Ishikawa (cell line): ENCODE results near the gene PSMA3.

ENCODE experiments used
- CEBPB ChIP-seq: IDR thresholded peaks from 2 replicates; pipeline ENCODE4 v1.6.1; 2012
- CREB1 ChIP-seq: IDR thresholded peaks from 2 replicates; pipeline ENCODE4 v1.6.1; 2012; ENCODE audit warnings: low read depth
- EGR1 ChIP-seq: IDR thresholded peaks from 2 replicates; pipeline ENCODE4 v1.6.1; 2012
- EP300 ChIP-seq: IDR thresholded peaks from 2 replicates; pipeline ENCODE4 v1.6.1; 2012; ENCODE audit warnings: borderline replicate concordance
- FOXM1 ChIP-seq: IDR thresholded peaks from 2 replicates; pipeline ENCODE4 v1.6.1; 2012; ENCODE audit warnings: low read depth, borderline replicate concordance
- NFIC ChIP-seq: IDR thresholded peaks from 2 replicates; pipeline ENCODE4 v1.6.1; 2012
- RAD21 ChIP-seq: IDR thresholded peaks from 2 replicates; pipeline ENCODE4 v1.6.1; 2012; ENCODE audit warnings: low read depth
- TAF1 ChIP-seq: IDR thresholded peaks from 2 replicates; pipeline ENCODE4 v1.6.1; 2012; ENCODE audit warnings: low read depth, mild to moderate bottlenecking
- TCF12 ChIP-seq: IDR thresholded peaks from 2 replicates; pipeline ENCODE4 v1.6.1; 2012; ENCODE audit warnings: low read depth
- TEAD4 ChIP-seq: IDR thresholded peaks from 2 replicates; pipeline ENCODE4 v1.6.1; 2012
- YY1 ChIP-seq: IDR thresholded peaks from 2 replicates; pipeline ENCODE4 v1.6.1; 2012; ENCODE audit warnings: low read depth
- ZBTB7A ChIP-seq: IDR thresholded peaks from 2 replicates; pipeline ENCODE4 v1.6.1; 2012; ENCODE audit warnings: low read depth
- TF ChIP-seq, protein P1 (sequence below): IDR thresholded peaks from 2 replicates; pipeline ENCODE4 v1.6.1; 2012
- TF ChIP-seq, protein P2 (sequence below): IDR thresholded peaks from 2 replicates; pipeline ENCODE4 v1.6.1; 2012
- TF ChIP-seq, protein P3 (sequence below): IDR thresholded peaks from 2 replicates; pipeline ENCODE4 v1.6.1; 2012; ENCODE audit warnings: low read depth, mild to moderate bottlenecking

Gene PSMA3

DNA sequence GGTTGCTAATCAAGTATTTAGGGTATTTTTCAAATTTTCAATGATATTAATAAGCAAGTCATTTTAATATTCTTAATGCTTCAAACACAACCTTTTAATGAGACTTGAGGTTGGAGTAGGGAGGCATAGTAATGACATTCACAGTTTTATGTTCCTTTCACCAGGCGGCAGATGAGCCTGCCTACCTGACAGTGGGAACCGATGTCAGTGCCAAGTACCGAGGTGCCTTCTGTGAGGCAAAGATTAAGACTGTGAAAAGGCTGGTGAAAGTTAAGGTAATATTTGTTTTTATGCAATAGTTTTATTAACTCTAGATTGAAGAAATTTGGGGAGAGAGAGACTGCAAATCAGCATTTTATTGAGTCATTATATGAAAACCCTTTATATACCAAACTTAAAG, 56.8 kb downstream of the PSMA3 start:
- TF ChIP-seq NFIC (no peak), YY1 (no peak)

DNA sequence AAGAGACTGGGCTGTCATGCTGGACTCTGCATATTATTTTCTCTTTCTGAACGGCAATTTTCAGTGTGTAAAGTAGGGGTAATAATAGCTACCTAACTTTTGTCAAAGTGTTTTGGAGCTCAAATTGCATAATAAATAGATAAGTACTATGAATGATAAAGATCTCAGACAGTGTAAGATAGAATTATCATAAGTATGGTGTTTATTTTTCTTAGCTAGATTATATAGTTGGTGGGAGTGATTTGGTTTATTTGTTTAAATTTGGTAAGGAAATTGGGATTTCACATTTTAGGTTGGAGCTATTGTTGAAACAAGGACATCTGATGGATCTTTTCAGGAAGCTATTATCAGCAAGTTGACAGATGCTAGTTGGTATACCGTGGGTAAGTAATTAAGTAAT, 61.1 kb downstream of the PSMA3 start:
- TF ChIP-seq ZBTB7A (no peak), FOXM1 (no peak), CREB1 (no peak), CEBPB (no peak), TCF12 (no peak), TAF1 (no peak), RAD21 (no peak), TEAD4 (no peak), EP300 (no peak), EGR1 (no peak)
- TF ChIP-seq, protein P1, sequence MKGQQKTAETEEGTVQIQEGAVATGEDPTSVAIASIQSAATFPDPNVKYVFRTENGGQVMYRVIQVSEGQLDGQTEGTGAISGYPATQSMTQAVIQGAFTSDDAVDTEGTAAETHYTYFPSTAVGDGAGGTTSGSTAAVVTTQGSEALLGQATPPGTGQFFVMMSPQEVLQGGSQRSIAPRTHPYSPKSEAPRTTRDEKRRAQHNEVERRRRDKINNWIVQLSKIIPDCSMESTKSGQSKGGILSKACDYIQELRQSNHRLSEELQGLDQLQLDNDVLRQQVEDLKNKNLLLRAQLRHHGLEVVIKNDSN = no peak
- TF ChIP-seq, protein P2, sequence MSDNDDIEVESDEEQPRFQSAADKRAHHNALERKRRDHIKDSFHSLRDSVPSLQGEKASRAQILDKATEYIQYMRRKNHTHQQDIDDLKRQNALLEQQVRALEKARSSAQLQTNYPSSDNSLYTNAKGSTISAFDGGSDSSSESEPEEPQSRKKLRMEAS = no peak
- TF ChIP-seq, protein P3, sequence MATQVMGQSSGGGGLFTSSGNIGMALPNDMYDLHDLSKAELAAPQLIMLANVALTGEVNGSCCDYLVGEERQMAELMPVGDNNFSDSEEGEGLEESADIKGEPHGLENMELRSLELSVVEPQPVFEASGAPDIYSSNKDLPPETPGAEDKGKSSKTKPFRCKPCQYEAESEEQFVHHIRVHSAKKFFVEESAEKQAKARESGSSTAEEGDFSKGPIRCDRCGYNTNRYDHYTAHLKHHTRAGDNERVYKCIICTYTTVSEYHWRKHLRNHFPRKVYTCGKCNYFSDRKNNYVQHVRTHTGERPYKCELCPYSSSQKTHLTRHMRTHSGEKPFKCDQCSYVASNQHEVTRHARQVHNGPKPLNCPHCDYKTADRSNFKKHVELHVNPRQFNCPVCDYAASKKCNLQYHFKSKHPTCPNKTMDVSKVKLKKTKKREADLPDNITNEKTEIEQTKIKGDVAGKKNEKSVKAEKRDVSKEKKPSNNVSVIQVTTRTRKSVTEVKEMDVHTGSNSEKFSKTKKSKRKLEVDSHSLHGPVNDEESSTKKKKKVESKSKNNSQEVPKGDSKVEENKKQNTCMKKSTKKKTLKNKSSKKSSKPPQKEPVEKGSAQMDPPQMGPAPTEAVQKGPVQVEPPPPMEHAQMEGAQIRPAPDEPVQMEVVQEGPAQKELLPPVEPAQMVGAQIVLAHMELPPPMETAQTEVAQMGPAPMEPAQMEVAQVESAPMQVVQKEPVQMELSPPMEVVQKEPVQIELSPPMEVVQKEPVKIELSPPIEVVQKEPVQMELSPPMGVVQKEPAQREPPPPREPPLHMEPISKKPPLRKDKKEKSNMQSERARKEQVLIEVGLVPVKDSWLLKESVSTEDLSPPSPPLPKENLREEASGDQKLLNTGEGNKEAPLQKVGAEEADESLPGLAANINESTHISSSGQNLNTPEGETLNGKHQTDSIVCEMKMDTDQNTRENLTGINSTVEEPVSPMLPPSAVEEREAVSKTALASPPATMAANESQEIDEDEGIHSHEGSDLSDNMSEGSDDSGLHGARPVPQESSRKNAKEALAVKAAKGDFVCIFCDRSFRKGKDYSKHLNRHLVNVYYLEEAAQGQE = no peak

DNA sequence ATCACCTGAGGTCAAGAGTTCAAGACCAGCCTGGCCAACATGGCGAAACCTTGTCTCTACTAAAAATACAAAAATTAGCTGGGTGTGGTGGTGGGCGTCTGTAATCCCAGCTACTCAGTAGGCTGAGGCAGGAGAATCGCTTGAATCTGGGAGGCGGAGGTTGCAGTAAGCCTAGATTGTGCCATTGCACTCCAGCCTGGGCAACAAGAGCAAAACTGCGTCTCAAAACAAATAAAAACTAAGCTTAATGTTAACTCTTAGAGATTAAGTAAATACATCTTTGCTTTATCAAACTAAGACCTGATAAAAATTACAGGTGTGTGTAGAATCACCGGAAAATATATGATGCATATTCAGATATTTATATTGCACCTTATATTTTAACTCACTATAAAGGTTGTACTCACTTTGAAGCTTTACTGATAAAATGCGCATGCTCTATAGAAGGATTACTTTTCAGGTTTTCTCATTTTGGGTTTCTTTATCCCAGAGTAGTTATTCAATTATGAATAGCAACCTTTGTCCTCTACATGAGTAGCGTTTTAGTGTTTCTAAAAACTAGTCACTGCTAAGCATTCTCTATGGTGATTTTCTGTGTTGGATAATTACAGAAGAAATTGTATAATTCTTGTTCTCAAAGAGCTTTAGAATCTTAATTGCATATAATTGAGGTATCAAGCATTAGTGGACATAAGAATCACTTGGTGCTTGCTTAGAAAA, 63.1 kb downstream of the PSMA3 start:
- no peak for TF ChIP-seq FOXM1
- TF ChIP-seq ZBTB7A = no peak
- no peak for TF ChIP-seq CREB1
- TF ChIP-seq TAF1 = no peak
- no peak for TF ChIP-seq RAD21
- no peak for TF ChIP-seq TCF12
- no peak for TF ChIP-seq YY1
- TF ChIP-seq, protein P3 = no peak
- TF ChIP-seq EP300 = no peak
- TF ChIP-seq CEBPB = no peak
- no peak for TF ChIP-seq TEAD4
- TF ChIP-seq NFIC = no peak
- TF ChIP-seq, protein P1 = no peak
- TF ChIP-seq EGR1 = no peak
- TF ChIP-seq, protein P2 = no peak

DNA sequence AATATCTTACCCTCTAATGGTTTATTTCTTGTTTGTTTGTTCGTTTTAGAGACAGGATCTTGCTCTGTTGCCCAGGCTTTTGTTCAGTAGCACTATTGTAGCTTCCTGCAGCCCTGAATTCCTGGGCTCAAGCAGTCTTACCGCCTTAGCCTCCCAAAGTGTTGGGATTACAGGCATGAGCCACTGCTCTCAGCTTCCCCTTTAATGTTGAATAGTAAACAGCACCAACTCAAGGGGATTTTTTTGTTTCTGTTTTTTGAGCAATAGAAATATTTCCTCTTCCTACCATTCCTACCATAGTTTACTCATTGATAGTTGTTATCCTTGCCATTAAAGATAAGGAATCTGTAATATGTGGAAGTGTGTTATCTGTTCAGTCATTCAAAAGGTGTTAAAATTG, 64.4 kb downstream of the PSMA3 start:
- no peak for TF ChIP-seq YY1
- TF ChIP-seq EP300 = no peak
- TF ChIP-seq FOXM1 = no peak

DNA sequence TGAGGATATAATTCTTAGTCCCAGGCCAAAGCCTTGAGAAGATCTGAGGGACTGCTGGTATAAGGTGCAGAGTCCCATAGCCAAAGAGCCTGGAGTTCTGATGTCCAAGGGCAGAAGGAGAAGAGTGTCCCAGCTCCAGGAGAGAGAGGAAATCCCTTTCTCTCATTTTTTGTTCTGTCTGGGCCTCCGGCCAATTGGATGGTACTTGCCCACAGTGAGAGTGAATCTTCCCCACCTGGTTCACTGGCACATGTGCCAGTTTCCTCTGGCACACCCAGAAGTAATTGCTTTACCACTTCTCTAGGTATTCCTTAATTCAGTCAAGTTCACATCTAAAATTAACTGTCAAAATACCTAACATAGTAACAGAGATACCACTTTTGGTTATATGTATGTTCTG, 69.1 kb downstream of the PSMA3 start:
- TF ChIP-seq EP300 (no peak), EGR1 (no peak), TEAD4 (no peak), TAF1 (no peak), ZBTB7A (no peak)

DNA sequence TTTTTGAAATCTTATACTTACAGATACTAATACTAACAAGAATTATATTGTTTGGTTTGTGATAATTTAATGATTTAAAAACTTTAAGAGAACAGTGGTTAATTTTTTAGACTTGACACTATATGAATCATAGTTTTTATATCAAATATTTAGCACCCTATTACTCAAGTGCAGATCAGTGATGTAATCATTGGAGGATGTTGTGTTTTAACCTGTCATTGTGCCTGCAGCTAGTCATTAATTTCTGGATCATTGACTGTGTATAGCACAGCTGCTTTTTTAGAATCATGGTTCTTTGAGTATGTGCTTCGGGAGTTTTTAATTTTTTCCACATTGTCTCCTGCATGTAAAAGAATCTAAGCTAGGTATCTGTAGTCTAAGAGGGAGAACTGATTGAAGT, 71.0 kb downstream of the PSMA3 start:
- no peak for TF ChIP-seq EP300
- no peak for TF ChIP-seq TEAD4
- TF ChIP-seq, protein P3 = no peak
- TF ChIP-seq TAF1 = no peak
